Right renal pelvis (tissue), 4 donors: ENCODE results near the gene RCBTB1. TPM values are rescaled to one million over a fixed set of nuclear protein-coding genes. Genes with fewer than 3 reads are reported as not detected.

Experiments
- DNase-seq, 4 donors: peaks; one replicate each; pipeline ENCODE4 v3.0.0-alpha.2; 2013; ENCODE audit warnings: low read depth in 4 of 4, low spot score in 3 of 4, missing footprints in 1 of 4
- polyA plus RNA-seq, 4 donors: library from polyadenylated mRNA; unstranded; fragments of 120-200 nt; gene quantifications; one replicate each; pipeline ENCODE4 v1.2.1, GENCODE V29; 2013; ENCODE audit not compliant: insufficient read length in 4 of 4

The RCBTB1 gene
- polyA plus RNA-seq, 4 donors, result 37.2 to 47.7 (median 43.9) TPM

DNA sequence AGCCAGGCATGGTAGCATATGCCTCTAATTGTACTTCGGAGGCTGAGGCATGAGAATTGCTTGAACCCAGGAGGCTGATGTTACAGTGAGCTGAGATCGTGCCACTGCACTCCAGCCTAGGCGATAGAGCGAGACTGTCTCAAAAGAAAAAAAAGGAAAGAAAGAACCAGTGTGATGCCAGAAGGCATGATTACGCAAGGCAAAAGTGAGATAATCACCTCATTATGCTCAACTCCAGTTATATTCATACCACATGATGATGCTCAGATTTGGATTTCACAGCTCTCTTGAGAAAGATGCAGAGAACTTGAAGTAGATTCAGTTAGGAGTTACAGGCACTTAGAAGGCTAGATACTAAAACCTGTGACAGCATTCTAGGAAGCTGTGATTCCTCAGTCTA is 21.8 kb downstream of the RCBTB1 start:
- DNase-seq, result no peak

GRCh38 chr13:49561062-49561410 is 24.3 kb downstream of the RCBTB1 start:
- no peak for DNase-seq

GRCh38 chr13:49560270-49561061 is 24.9 kb downstream of the RCBTB1 start:
- peak in 1 of 4 donors; percentile 8 for DNase-seq

DNA sequence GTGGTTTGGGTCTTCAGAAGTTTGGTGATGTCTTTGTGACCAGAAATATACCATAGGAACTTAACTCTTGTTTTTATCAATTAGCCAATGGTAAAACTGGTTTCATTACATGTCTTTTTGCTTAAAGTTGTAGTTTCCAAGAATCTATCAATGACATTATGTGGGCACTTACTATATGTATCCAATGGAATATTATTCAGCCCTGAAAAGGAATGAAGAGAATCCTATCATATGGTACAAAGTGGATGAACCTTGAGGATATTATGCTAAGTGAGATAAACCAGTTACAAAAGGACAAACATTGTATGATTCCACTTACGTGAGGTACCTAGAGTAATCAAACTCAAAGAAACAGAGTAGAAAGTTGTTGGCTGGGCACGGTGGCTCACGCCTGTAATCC is 26.4 kb downstream of the RCBTB1 start:
- no peak for DNase-seq

- DNase-seq, result no peak
These were observed 31.0 kb downstream of the RCBTB1 start for GRCh38 chr13:49554387-49554786.

DNA sequence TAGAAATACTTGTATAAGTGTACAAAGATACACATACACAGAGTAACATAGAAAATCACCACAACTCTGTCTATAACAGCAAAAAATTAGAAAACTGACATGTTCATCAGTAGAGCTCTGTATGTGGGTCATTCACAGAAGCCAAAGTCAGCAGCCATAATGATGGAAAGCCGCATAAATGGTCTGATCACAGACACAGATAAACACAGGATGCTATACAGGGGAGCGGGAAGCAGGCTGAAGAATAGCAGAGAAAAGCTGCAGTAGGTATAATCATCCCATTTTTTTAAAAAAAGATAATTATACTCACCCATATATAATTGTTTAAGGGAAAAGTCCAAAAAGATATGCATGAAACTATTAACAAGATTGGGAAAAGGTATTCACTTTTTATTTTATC is 31.5 kb downstream of the RCBTB1 start:
- DNase-seq, result no peak

- DNase-seq, result no peak
These were observed 34.3 kb downstream of the RCBTB1 start for GRCh38 chr13:49550942-49551644.

DNA sequence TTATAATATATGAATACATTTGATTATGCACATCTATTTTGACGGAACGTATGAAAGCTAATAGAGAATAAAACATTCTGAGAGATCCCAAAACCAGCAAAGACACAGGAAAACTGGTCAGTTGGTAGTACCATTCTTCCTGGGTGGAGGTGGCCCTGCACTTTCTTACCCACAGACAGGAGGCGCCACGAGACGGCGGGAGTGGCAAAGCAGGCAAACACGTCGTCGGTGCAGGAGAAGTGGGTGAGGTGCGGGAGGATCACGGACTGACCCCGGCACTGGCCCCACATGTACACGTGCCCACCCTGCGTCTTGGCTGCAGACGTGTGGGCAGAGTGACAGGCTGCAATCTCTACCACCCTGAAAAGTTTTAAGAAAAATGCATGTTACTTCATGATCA is 36.1 kb downstream of the RCBTB1 start:
- DNase-seq, result no peak

- no peak for DNase-seq
These were observed 38.8 kb downstream of the RCBTB1 start for GRCh38 chr13:49546561-49546960.

GRCh38 chr13:49545661-49546060 is 39.7 kb downstream of the RCBTB1 start:
- no peak for DNase-seq

GRCh38 chr13:49543656-49544055 is 41.7 kb downstream of the RCBTB1 start:
- DNase-seq, result no peak

GRCh38 chr13:49540552-49540951 is 44.8 kb downstream of the RCBTB1 start:
- no peak for DNase-seq

DNA sequence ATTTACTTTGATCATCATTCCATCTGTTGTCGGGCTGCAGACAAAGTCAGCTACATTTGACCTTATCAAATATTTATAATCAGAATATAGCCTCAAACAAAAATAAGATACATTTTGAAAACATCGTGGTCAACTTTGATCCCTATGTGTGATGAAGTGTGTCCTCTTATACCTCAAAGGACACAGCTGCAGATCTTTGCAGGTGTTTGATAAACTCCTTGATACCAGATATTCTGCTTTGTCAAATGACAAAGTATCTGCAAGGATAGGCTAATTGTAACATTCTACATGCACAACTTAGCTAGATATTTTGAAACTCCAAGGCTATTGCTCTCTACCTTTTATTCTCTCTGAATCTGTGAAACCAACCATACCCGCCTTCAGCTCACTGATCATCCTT is 45.6 kb downstream of the RCBTB1 start:
- no peak for DNase-seq

DNA sequence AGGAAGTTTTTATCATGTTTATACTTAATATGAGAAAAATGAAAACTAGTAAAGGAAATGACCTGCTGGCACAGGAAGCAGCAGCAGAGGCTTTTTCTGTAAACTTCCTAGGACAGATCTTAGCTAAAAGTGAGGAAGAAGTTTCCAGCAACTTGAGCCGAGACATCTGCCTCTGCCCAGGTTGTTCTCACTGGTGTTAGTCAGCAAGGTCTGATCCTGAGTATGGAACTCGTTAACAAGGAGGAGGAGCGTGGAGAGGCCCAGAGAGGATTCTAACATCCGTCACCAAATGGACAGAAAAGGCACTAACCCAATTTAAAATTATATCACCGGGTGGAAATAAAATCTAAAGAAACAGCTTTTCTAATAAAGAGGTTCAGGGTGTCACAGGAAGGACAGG is 46.0 kb downstream of the RCBTB1 start:
- DNase-seq, result no peak

DNA sequence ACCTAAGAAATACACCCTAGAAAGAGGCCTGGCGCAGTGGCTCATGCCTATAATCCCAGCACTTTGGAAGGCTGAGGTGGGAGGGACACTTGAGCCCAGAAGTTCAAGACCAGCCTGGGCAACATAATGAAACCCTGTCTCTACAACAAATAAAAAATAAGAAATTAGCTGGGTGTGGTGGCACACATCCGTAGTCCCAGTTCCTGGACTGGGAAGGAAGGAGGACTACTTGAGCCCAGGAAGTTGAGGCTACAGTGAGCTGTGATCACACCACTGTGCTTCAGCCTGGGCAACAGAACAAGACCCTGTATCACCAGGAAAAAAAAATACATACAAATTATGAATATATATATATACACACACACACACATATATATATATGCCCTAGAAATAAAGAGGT is 47.0 kb downstream of the RCBTB1 start:
- no peak for DNase-seq

DNA sequence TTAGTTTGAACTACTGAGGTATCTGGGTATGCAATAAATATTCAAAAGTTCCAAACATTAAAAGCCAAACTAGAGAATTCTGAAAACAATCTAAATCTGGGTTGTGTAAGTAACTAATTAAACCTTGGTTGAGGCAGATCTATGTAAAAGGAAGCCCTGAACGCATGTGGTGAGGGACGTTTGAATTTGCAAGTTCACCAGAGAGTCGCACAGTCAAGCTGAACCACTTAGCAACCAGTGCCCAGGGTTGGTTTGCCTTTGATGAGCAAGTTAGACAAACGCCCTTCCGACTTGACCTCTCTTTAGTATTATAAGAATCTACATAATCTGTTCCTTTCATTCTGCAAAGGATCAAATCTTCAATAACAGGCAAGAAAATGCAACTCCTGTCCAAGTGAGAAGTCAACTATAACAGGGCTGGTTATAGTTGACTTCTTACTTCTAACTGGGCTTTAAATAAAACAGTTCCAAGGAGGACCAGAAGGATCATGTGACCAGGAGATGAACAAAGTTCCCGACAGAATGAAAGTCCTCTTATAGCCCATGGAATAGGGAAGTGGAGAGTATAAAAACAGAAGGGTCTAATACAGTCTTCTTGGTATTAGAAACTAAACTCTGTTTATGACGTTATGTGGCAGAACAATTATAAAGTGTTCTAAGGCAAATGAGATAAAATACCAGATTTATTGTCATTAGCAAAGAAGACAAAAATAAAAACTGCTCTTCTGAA is 49.0 kb downstream of the RCBTB1 start:
- DNase-seq, result no peak

- no peak for DNase-seq
These were observed 51.6 kb downstream of the RCBTB1 start for GRCh38 chr13:49533591-49534269.

GRCh38 chr13:49533011-49533410 is 52.3 kb downstream of the RCBTB1 start:
- DNase-seq, result no peak

DNA sequence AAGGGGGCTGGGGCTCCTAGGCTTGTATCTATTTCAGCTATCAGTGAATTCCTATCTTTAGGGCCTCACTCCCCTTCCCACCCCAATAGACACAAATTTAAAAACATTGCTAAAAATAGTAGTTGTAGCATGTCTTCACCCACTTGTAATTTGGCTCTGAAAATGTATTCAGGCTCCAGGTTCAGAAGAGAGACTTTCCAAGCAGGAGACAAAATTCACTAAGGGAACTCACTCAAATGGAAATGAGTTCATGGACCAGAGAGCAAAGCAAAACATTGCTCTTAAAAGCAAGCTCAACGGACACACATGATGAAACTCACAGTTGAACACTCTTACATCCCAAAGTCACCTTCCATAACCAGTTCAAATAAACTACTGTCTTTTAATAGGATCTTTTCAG is 52.8 kb downstream of the RCBTB1 start:
- peak in 2 of 4 donors; percentile 6 to 19 for DNase-seq

DNA sequence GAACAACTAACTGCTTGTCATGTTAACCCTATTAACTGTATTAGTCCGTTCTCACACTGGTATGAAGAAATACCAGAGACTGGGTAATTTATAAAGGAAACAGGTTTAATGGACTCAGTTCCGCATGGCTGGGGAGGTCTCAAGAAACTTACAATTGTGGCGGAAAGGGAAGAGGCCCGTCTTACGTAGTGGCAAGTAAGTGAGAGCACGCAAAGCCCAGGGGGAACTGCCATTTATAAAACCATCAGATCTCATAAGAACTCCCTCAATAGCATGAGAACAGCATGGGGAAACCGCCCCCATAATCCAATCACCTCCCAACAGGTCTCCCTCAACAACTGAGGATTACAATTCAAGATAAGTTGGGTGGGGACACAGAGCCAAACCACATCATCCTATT is 54.9 kb downstream of the RCBTB1 start:
- DNase-seq, result peak in 2 of 4 donors; percentile 14 to 28

GRCh38 chr13:49528161-49528560 is 57.2 kb downstream of the RCBTB1 start:
- no peak for DNase-seq
